GM21390 (cell line): ENCODE measurements around the gene PXN.

Source experiments
- ATAC-seq: cut with Tn5 transposase; IDR thresholded peaks from one replicate; pipeline ENCODE4 v1.9.1; 2021; ENCODE audit not compliant: unreplicated experiment

PXN gene

DNA sequence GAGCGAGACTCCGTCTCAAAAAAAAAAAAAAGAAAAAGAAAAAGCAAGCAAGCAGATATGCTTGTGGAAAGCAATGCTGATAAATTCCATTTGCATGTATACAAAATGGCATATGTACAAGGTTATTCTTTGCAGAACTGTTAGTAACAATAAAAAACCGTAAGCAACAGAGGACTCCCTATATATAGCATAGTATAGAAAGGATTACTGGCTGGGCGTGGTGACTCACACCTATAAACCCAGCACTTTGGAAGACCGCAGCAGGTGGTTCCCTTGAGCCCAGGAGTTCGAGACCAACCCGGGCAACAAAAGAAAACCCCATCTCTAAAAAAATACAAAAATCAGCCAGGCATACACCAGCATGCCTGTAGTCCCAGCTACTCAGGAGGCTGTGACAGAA lies 84.6 kb downstream of the PXN start:
- ATAC-seq: no peak

DNA sequence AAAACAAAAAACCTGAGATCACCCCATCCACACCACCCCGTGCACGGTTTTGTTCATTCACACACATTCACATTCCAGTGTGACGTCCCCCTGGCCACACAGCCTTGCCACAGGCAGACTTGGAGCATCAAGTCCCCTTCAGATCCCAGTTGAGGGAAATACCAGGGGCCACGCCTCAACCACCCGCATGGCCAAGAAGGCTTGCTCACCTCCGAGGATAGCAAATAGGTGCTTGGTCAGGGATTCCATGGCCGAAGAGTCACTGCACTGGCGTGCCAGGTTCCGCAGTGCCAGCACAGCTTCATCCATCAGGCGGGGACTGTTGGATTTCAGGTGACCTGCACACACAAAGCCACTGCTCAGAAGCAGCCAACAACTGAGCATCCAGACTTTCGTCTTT lies 90.0 kb downstream of the PXN start:
- no peak for ATAC-seq

DNA sequence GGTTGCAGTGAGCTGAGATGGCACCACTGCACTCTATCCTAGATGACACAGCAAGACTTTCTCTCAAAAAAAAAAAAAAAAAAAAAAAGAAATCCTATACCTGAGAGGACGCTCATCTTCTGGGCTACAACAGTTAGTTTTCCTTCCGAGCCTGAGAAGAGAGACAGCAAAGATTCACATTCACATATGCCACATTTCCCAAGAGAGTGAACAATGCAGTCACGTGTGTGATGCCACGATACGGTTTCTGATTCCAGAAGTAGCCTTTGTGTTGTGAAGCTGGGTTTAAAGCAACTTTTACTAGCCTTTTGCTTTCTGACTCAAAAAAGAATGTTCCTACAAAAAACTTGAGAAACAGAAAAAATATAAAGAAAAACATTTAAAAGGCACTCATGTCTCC lies 90.5 kb downstream of the PXN start:
- no peak for ATAC-seq

DNA sequence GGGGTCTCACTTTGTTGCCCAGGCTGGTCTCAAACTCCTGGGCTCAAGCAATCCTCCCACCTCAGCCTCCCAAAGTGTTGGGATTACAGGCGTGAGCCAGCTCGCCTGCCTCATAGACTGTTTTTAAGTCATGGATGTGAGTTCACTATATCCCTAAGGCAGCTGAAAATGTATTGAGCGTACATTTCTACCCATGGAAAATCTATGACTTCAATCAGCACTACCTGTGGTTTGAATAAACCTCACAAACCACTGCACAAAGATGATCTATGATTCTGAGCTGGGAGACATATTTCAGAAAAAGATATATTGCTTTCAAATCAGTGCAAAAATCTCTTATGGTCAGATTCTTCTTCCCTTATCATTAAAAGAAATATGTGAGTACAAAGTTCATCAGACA lies 93.5 kb downstream of the PXN start:
- ATAC-seq: no peak

DNA sequence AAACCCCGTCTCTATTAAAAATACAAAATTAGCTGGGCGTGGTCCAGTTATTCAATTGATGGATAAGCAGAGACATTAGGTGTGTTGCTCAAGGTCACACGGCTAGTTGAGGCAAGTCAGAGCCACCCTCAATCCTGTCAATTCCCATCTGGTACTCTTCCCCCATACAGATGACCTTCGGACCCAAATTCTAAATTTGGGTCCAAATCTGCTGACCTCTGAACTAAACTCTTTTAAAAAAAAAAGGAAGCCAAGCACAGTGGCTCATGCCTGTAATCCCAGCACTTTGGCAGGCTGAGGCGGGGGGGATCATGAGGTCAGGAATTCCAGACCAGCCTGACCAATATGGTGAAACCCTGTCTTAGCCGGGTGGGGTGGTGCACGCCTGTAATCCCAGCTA lies 94.9 kb downstream of the PXN start:
- ATAC-seq: no peak

DNA sequence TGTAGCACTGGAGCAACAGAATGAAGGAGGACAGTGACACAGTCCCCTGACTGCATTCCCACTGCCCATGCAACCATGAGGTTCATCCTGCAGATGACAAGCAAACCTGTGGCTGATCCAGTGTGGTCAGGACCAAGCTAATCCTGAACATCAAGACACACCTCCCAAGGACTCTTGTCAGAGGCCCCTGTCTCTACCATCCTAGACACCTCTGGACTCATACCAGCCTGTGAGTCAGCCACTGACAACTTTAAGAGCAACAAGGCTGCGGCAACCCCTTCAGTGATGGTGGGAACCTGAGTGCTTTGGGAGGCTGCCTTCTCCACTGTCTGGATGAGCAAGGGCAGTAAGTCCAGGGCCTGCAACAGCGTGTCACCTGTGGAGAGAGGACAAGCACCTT lies 95.6 kb downstream of the PXN start:
- ATAC-seq: no peak

DNA sequence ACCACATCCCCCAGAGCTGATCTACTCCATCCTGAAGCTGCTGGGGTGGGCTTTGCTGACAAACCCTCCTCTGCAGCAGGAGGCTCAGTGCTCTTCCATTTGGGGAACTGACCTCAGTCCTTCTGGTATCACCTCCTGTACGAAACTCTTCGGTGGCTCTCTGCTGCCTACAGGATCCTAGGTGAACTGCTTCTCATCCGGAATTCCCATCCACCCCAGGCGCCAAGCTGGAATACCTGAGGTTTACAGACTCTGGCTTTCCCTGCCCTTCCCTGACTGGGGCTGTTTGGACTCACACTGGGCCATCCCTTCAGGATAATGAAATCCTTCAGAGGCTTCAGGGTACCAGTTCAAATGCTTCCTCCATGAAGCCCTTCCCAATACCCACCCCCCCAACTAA lies 97.2 kb downstream of the PXN start:
- ATAC-seq: no peak

DNA sequence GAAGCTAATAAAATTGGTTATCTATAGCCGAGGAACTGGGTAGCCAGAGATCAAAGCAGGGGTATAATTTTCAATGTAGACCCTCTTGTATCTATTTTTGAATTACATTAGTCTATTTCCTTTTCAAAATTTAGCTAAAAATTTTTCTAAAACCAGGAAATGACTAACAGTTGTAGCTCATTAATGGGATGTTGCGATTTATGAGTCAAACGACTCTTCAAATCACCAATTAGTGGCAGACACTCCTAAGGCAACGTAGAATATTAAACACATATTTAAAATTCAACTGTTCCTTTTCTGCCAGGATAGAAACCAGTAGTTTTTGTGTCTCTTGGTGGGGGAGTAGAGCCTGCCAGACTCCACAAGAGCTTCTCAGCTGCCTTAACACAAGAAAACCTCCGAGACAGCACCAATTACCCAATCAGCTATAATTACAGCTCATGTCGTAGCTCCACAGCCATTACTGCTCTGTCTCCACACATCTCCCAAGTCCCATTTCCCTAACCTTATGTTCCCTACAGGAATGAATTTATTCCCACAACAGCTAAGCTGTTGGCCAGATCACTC lies 97.9 kb downstream of the PXN start:
- no peak for ATAC-seq

DNA sequence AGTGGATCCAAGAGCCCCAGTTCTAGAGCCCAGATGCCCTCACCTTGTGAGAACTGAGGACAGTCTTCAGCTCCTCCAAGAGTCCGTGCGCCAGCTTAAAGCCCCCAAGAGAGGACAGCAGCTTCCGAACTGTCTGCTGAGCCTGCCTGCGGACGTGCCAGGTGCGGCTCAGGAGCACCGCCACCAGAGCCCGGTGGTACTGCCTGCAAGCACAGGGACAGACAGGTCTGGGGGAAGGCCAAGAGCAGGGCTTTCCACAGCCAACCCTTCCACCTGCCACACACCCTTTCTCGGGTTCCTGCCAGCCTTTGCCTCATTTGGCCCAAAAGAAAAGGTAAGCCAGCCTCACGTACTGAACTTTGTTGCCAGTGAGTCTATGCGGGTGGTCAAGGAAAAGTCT lies 101.2 kb downstream of the PXN start:
- no peak for ATAC-seq

DNA sequence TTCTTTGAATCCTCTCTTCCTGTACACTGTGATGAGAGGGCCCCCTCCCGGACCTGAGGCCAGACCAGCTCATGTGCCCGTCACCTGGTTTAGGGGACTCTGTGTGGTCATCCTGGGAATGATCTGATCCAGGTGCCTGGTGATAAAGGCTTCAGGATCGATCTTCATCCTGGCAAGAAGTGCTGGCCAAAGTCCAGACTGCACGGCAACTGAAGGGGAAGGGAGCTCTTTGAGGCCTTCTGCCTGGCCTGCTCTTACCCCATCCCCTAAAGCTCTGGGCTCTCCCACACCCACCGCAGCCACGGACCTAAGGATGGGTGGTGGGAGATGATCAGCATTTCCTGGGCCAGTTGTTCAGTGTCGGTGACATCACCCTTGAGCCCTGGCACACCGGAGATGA lies 102.8 kb downstream of the PXN start:
- ATAC-seq: no peak

DNA sequence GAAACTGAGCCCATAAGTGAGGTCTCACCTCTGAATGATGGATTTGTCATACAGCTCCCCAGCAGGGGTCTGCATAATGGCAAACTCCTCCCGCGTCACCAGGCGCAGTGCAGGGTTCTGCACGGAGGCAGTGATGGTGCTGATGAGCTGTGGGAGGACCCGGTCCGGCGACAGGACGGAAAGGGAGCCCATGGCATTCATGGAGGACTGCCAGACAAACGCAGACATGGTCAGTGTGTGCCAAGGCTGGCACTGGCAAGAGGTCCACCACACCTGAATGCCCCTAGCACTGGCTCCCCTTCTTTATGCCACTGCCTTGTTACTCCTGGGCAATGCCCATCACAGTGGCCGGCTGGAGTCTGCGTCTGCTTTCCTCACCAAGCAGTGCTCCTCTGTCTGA lies 103.7 kb downstream of the PXN start:
- ATAC-seq: no peak
